ENCODE results near the gene TTC24.

TTC24 gene

DNA sequence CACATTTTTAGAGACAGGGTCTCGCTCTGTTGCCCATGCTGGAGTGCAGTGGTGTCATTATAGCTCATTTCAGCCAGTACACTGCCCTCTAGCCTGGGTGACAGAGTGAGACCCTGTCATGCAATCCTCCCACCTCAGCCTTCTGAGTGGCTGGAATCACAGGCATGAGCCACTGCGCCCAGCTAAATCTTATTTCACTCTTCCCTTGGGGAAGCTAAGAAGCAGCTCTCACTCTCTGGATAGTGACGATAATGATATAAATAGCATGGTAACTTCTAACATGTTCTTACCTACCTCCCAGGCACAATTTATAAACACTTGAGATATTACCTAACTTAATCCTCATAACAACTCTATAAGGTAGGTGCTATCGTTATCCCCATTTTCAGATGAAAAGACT, 32.1 kb upstream of the TTC24 start:
- TF ChIP-seq CTCF (IDR thresholded peaks at IDR 0.05; ENCODE audit: low read depth, low read length, missing control alignments): no peak

GRCh38 chr1:156547982-156548381, 31.5 kb upstream of the TTC24 start:
- DNase-seq (ENCODE audit: extremely low read depth, low read depth): no peak
- TF ChIP-seq CTCF (IDR thresholded peaks at IDR 0.05; ENCODE audit: low read depth, low read length, missing control alignments): no peak
- H3K4me3 ChIP-seq (replicated peaks; ENCODE audit: low read depth, low read length): no peak overlapping the region

More for the DNA sequence above, 32.1 kb upstream of the TTC24 start:
- H3K4me3 ChIP-seq (replicated peaks; ENCODE audit: low read depth, low read length): no peak overlapping the region
- no peak for DNase-seq (ENCODE audit: extremely low read depth, low read depth)

GRCh38 chr1:156549390-156549789, 30.1 kb upstream of the TTC24 start:
- TF ChIP-seq CTCF (IDR thresholded peaks at IDR 0.05; ENCODE audit: low read depth, low read length, missing control alignments): no peak
- no peak for DNase-seq (ENCODE audit: extremely low read depth, low read depth)
- no peak overlapping the region for H3K4me3 ChIP-seq (replicated peaks; ENCODE audit: low read depth, low read length)

DNA sequence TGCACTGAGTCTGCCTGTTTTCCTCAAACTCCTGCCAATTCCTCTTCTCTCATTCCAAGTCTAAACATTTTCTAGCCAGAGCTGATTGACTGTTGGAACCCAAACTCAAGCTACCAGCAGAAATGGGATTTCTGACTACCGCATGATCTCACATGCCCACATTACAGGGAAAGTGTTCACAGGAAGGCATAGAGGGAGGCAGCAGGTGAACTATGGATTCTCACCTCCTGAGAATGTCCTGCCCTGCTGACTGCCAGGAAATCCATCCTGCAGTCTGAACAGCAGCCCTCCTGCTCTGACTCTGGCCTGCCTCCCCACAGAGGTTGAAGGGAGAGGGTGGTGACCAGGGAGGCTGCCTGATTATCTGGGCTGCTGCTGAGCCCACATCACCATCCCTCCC, 29.7 kb upstream of the TTC24 start:
- no peak for TF ChIP-seq CTCF (IDR thresholded peaks at IDR 0.05; ENCODE audit: low read depth, low read length, missing control alignments)
- no peak overlapping the region for H3K4me3 ChIP-seq (replicated peaks; ENCODE audit: low read depth, low read length)
- no peak for DNase-seq (ENCODE audit: extremely low read depth, low read depth)

GRCh38 chr1:156550346-156550745, 29.2 kb upstream of the TTC24 start:
- DNase-seq (ENCODE audit: extremely low read depth, low read depth): no peak
- TF ChIP-seq CTCF (IDR thresholded peaks at IDR 0.05; ENCODE audit: low read depth, low read length, missing control alignments): no peak
- H3K4me3 ChIP-seq (replicated peaks; ENCODE audit: low read depth, low read length): no peak overlapping the region

DNA sequence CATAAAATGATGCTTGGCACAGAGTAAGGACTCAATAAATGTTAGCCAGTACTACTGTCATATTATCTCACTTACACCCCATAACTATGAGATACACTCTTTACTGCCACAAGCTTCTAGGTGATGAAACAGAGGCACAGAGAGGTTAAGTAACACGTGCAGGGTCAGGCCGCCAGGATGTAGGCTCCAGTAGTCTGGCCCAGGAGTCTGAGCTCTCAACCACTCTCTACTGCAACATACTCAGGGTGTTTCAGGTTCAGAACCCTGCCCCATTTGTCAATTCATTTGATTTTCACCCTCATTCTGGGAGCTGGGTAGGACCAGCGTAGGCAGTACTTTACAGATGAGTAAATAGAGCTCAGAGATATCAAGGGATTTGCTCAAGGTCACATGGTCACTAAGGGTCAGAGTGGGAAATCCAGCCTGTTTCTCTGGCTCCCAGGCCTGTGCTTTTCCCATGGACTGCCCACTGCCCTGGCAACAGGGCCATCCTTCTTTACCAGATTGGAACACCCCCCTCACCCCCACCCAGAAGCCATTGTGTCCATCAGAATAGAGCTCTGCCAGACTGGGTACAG, 28.4 kb upstream of the TTC24 start:
- TF ChIP-seq CTCF (IDR thresholded peaks at IDR 0.05; ENCODE audit: low read depth, low read length, missing control alignments): no peak
- H3K4me3 ChIP-seq (replicated peaks; ENCODE audit: low read depth, low read length): no peak overlapping the region
- DNase-seq (ENCODE audit: extremely low read depth, low read depth): no peak

DNA sequence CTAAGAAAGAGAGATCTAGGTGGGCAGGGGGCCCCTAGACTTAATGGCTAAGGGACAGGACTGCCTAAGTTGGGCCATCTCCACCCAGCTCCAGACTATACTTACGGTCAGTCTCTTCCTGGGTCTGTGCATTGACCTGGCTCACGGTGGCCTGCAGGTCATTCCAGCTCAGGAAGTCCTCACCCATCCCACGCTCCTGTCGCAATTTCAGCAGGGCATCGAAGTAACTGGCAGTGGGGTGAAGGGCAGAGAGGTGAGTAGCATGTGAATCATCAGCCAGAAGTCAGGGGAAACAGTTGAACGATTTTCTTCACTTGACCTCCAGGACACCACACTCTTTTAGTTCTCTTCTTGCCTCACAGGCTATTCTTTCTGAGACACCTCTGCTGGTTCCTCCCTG, 27.7 kb upstream of the TTC24 start:
- H3K4me3 ChIP-seq (replicated peaks; ENCODE audit: low read depth, low read length): no peak overlapping the region
- DNase-seq (ENCODE audit: extremely low read depth, low read depth): no peak
- no peak for TF ChIP-seq CTCF (IDR thresholded peaks at IDR 0.05; ENCODE audit: low read depth, low read length, missing control alignments)
